ENCODE results near the gene CEP89.

DNA sequence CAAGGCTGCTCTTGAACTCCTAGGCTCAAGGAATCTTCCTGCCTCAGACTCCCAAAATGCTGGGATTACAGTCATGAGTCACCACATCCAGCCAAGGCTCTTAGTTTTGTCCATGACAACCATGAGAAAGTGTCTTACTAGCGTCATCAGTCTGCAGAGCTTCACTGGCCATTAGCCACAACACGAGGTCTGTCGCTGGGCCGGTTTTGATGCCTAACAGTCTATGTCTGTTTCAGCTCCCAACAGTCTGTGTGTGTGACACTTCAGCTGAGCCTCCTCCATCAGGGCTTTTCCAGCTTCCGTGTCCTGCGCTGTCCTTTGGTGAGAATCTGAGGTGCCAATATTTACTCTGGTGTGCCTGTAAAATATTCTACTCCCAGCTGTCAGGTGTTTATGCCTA is 47.6 kb downstream of the CEP89 start:
- no peak for TF ChIP-seq PREB (CRISPR knock-in tag; IDR thresholded peaks at IDR 0.05; ENCODE audit: borderline replicate concordance)
- TF ChIP-seq CBFB (CRISPR knock-in tag; IDR thresholded peaks at IDR 0.05; ENCODE audit: low read depth), result no peak
- no peak for TF ChIP-seq MAX (CRISPR knock-in tag; IDR thresholded peaks at IDR 0.05)
- no peak for TF ChIP-seq CTCF (IDR thresholded peaks at IDR 0.05)
